H1 (cell line): Measurements from ENCODE around the gene P2RY11. TPM values are rescaled to one million over a fixed set of nuclear protein-coding genes. Genes with fewer than 3 reads are reported as not detected.

Experiments used
- CTCF ChIA-PET: fragments of 300-600 bp; sonication (Branson Sonifier 250); formaldehyde crosslinking; loops from one replicate; lab custom pipeline; 2021; ENCODE audit not compliant: partially characterized antibody; lab: Charles Lee
- POLR2A ChIA-PET: fragments of 300-600 bp; sonication (Branson Sonifier 250); formaldehyde crosslinking; loops from one replicate; lab custom pipeline; 2021; ENCODE audit warnings: inconsistent platforms; ENCODE audit not compliant: partially characterized antibody; lab: Charles Lee
- DNase-seq, 2 experiments: peaks; one replicate each; pipeline versions ENCODE4 v3.0.0 to v3.0.0-alpha.2; 2010 to 2022; ENCODE audit warnings: low spot score in 2 of 2, low read depth in 1 of 2, mixed read lengths in 1 of 2
- FAIRE-seq: peaks from 2 replicates; lab custom pipeline; 2011; peaks lifted over from hg19 to GRCh38; lab: Jason Lieb, UNC
- H2AFZ ChIP-seq: 2 replicates; pipeline ENCODE4 v1.8.1; 2012; ENCODE audit warnings: low read length, inconsistent platforms
- H2AK5ac ChIP-seq: 2 replicates; pipeline ENCODE4 v1.6.1; 2013; ENCODE audit warnings: low read depth, low read length
- H2BK120ac ChIP-seq: replicated peaks from 2 replicates; pipeline ENCODE3; 2013; ENCODE audit warnings: low read depth, low read length, inconsistent platforms
- H2BK12ac ChIP-seq: 2 replicates; pipeline ENCODE4 v1.6.1; 2013; ENCODE audit warnings: low read depth, low read length
- H2BK15ac ChIP-seq: 2 replicates; pipeline ENCODE4 v1.6.1; 2013; ENCODE audit warnings: low read length
- H2BK20ac ChIP-seq: 2 replicates; pipeline ENCODE4 v1.6.1; 2013; ENCODE audit warnings: low read length
- H2BK5ac ChIP-seq: 2 replicates; pipeline ENCODE4 v1.6.1; 2013; ENCODE audit warnings: low read depth, low read length
- H3K14ac ChIP-seq: 2 replicates; pipeline ENCODE4 v1.6.1; 2013; ENCODE audit warnings: inconsistent platforms; ENCODE audit not compliant: insufficient read length
- H3K18ac ChIP-seq: 2 replicates; pipeline ENCODE4 v1.6.1; 2013; ENCODE audit warnings: low read length; ENCODE audit errors: extremely low read depth
- H3K23ac ChIP-seq: 2 replicates; pipeline ENCODE4 v1.6.1; 2013; ENCODE audit warnings: inconsistent platforms; ENCODE audit not compliant: insufficient read length
- H3K23me2 ChIP-seq: 2 replicates; pipeline ENCODE4 v1.6.1; 2013; ENCODE audit warnings: low read depth, low read length
- H3K27ac ChIP-seq: 2 replicates; pipeline ENCODE4 v1.6.1; 2011; ENCODE audit warnings: low read depth, low read length, inconsistent platforms
- H3K27me3 ChIP-seq, 4 experiments: replicated peaks in 1 of 4; 1 replicate in 1 of 4; 2 replicates in 3 of 4; pipeline versions ENCODE4 v1.6.1 to v1.8.1; 2011 to 2013; ENCODE audit warnings: low read length in 3 of 4, mild to moderate bottlenecking in 3 of 4, inconsistent platforms in 2 of 4, mixed read lengths in 2 of 4, moderate library complexity in 1 of 4; ENCODE audit not compliant: control insufficient read depth in 3 of 4, insufficient read depth in 3 of 4; ENCODE audit errors: extremely low read depth in 1 of 4
- H3K36me3 ChIP-seq, 4 experiments: 2 replicates each; pipeline versions ENCODE4 v1.6.1 to v1.8.1; 2011 to 2013; ENCODE audit warnings: mild to moderate bottlenecking in 4 of 4, low read length in 3 of 4, moderate library complexity in 2 of 4, control low read depth in 1 of 4, inconsistent platforms in 1 of 4; ENCODE audit not compliant: insufficient read depth in 4 of 4, control insufficient read depth in 2 of 4
- H3K4ac ChIP-seq: replicated peaks from 2 replicates; pipeline ENCODE3; 2013; ENCODE audit warnings: low read length, low read depth, mixed read lengths, inconsistent platforms; ENCODE audit not compliant: insufficient read length
- H3K4me1 ChIP-seq, 4 experiments: replicated peaks in 1 of 4; 1 replicate in 1 of 4; 2 replicates in 3 of 4; pipeline versions ENCODE4 v1.6.1 to v1.8.1; 2011 to 2013; ENCODE audit warnings: low read length in 3 of 4, inconsistent platforms in 2 of 4, mixed read lengths in 1 of 4; ENCODE audit not compliant: insufficient read depth in 4 of 4, control insufficient read depth in 3 of 4
- H3K4me2 ChIP-seq, 2 experiments: 2 replicates each; pipeline versions ENCODE4 v1.6.1 to v1.8.1; 2011 to 2013; ENCODE audit warnings: low read depth in 2 of 2, low read length in 2 of 2, control low read depth in 1 of 2, inconsistent platforms in 1 of 2, mild to moderate bottlenecking in 1 of 2; ENCODE audit not compliant: insufficient read depth in 1 of 2
- H3K4me3 ChIP-seq, 4 experiments: fragments of 200-600, 300-600 bp in 1 of 4; sonication (generic), shearing (Covaris generic), sonication (Bioruptor Twin) in 1 of 4; 2 replicates each; pipeline versions ENCODE4 v1.5.1 to v1.8.1; 2011 to 2016; ENCODE audit warnings: low read length in 4 of 4, low read depth in 3 of 4, control low read depth in 2 of 4, inconsistent platforms in 2 of 4, mild to moderate bottlenecking in 2 of 4, mixed read lengths in 1 of 4, moderate library complexity in 1 of 4; ENCODE audit not compliant: insufficient read depth in 2 of 4; ENCODE audit errors: extremely low read depth in 1 of 4
- H3K56ac ChIP-seq: replicated peaks from 2 replicates; pipeline ENCODE3; 2013; ENCODE audit warnings: low read depth, mild to moderate bottlenecking, mixed read lengths, low read length, inconsistent platforms; ENCODE audit not compliant: insufficient read length
- H3K79me1 ChIP-seq: 2 replicates; pipeline ENCODE4 v1.6.1; 2013; ENCODE audit warnings: low read depth, low read length, control low read depth
- H3K79me2 ChIP-seq, 2 experiments: 2 replicates each; pipeline versions ENCODE4 v1.6.1 to v1.8.1; 2012 to 2013; ENCODE audit warnings: low read length in 2 of 2, mild to moderate bottlenecking in 2 of 2, inconsistent platforms in 1 of 2; ENCODE audit not compliant: insufficient read depth in 2 of 2, control insufficient read depth in 1 of 2
- H3K9ac ChIP-seq, 4 experiments: replicated peaks in 1 of 4; 1 replicate in 1 of 4; 2 replicates in 3 of 4; pipeline versions ENCODE4 v1.6.1 to v1.8.1; 2011 to 2013; ENCODE audit warnings: low read depth in 3 of 4, low read length in 3 of 4, control low read depth in 2 of 4, mild to moderate bottlenecking in 2 of 4, moderate library complexity in 2 of 4, inconsistent platforms in 1 of 4; ENCODE audit errors: extremely low read depth in 1 of 4
- H3K9me3 ChIP-seq, 2 experiments: 2 replicates each; pipeline versions ENCODE4 v1.6.1 to v1.8.1; 2012 to 2013; ENCODE audit warnings: mild to moderate bottlenecking in 2 of 2, moderate library complexity in 2 of 2, control low read depth in 1 of 2, inconsistent platforms in 1 of 2, low read depth in 1 of 2, low read length in 1 of 2, mixed read lengths in 1 of 2; ENCODE audit not compliant: insufficient read depth in 2 of 2
- H4K20me1 ChIP-seq, 2 experiments: replicated peaks in 1 of 2; 2 replicates each; pipeline versions ENCODE3 to v1.8.1; 2011 to 2013; ENCODE audit warnings: inconsistent platforms in 2 of 2, low read length in 2 of 2, mild to moderate bottlenecking in 1 of 2; ENCODE audit not compliant: insufficient read depth in 2 of 2, control insufficient read depth in 1 of 2
- H4K5ac ChIP-seq: 2 replicates; pipeline ENCODE4 v1.6.1; 2013; ENCODE audit warnings: low read length, low read depth, mixed read lengths, inconsistent platforms; ENCODE audit not compliant: insufficient read length
- H4K8ac ChIP-seq: 2 replicates; pipeline ENCODE4 v1.8.0; 2013; ENCODE audit warnings: mild to moderate bottlenecking, moderate library complexity, low read length, inconsistent platforms; ENCODE audit not compliant: insufficient read depth; ENCODE audit errors: extremely low read depth
- H4K91ac ChIP-seq: replicated peaks from 2 replicates; pipeline ENCODE3; 2013; ENCODE audit warnings: low read length, mixed read lengths, inconsistent platforms; ENCODE audit not compliant: insufficient read length
- CHD2 ChIP-seq: IDR thresholded peaks from 2 replicates; pipeline ENCODE4 v1.6.1; 2012; ENCODE audit warnings: low read length, improper control_type of control experiment
- CTCF ChIP-seq, 3 experiments: IDR thresholded peaks; 1 replicate in 2 of 3; 2 replicates in 1 of 3; pipeline versions ENCODE4 v1.5.1 to v1.6.1; 2011; ENCODE audit warnings: low read length in 3 of 3, mild to moderate bottlenecking in 3 of 3, inconsistent platforms in 2 of 3, low read depth in 1 of 3, moderate library complexity in 1 of 3; ENCODE audit not compliant: insufficient read depth in 1 of 3; ENCODE audit errors: control extremely low read depth in 1 of 3
- EGR1 ChIP-seq: IDR thresholded peaks from 2 replicates; pipeline ENCODE4 v1.6.1; 2011; ENCODE audit warnings: low read depth, low read length, borderline replicate concordance
- KDM1A ChIP-seq: fragments of 200-600, 300-600 bp; sonication (generic); IDR thresholded peaks from 2 replicates; pipeline ENCODE4 v1.7.1; 2016; ENCODE audit warnings: mild to moderate bottlenecking, low read length, borderline replicate concordance
- MAX ChIP-seq: IDR thresholded peaks from 2 replicates; pipeline ENCODE4 v1.6.1; 2012; ENCODE audit warnings: inconsistent platforms
- RBBP5 ChIP-seq: IDR thresholded peaks from 2 replicates; pipeline ENCODE4 v1.7.1; 2012; ENCODE audit warnings: low read depth, mild to moderate bottlenecking, inconsistent platforms, low read length, moderate library complexity, borderline replicate concordance
- SP4 ChIP-seq: IDR thresholded peaks from 2 replicates; pipeline ENCODE4 v1.6.1; 2012; ENCODE audit warnings: low read length, inconsistent platforms
- SRF ChIP-seq: IDR thresholded peaks from 2 replicates; pipeline ENCODE4 v1.6.1; 2011; ENCODE audit warnings: mild to moderate bottlenecking, low read depth, low read length, moderate library complexity
- SUZ12 ChIP-seq: fragments of 200-600 bp; sonication (generic); IDR thresholded peaks from 2 replicates; pipeline ENCODE4 v1.6.1; 2012; ENCODE audit warnings: mild to moderate bottlenecking, inconsistent platforms, low read length, moderate library complexity, mixed read lengths
- TEAD4 ChIP-seq: IDR thresholded peaks from 2 replicates; pipeline ENCODE4 v1.6.1; 2012; ENCODE audit warnings: low read depth, low read length, inconsistent platforms, mixed read lengths
- YY1 ChIP-seq: IDR thresholded peaks from 2 replicates; pipeline ENCODE4 v1.6.1; 2011; ENCODE audit warnings: low read depth, mild to moderate bottlenecking, low read length
- WGBS, 2 experiments: shearing (Covaris generic) in 1 of 2; methylation state at CpG; one replicate each; pipeline versions ENCODE4 v1.1.6 to v1.1.7; 2013 to 2015; ENCODE audit warnings: low lambda C conversion rate in 2 of 2, mixed read lengths in 2 of 2, inconsistent platforms in 1 of 2, low coverage in 1 of 2, missing lambda C conversion rate in 1 of 2; ENCODE audit not compliant: insufficient replicate concordance in 2 of 2, insufficient coverage in 1 of 2, insufficient read length in 1 of 2; ENCODE audit errors: extremely low coverage in 1 of 2, missing lambda C conversion rate in 1 of 2; 5-methylcytosine and 5-hydroxymethylcytosine counted together
- polyA plus RNA-seq, 7 experiments: library from polyadenylated mRNA; depleted of rRNA in 3 of 7; stranded (reverse) in 5 of 7; unstranded in 2 of 7; fragments of >200 nt in 5 of 7; fragments of 200-250 nt in 2 of 7; gene quantifications; 1 replicate in 5 of 7; 2 replicates in 1 of 7; 4 replicates in 1 of 7; pipeline versions ENCODE4 v1.2.1 to v1.2.3, GENCODE V29; 2011 to 2013; ENCODE audit warnings: missing spikeins in 2 of 7, mixed read lengths in 2 of 7
- total RNA-seq: library from RNA; stranded (reverse); fragmentation: NEBNext Ultra II Directional; extraction: Animal tissue kit (Norgen Biotek cat#: 25700); gene quantifications from 2 replicates; pipeline ENCODE4 v1.2.1, GENCODE V29; 2021

The P2RY11 gene
- total and polyA plus RNA-seq, 2 of the 8 experiments (the other 6 are each of a cell fraction or from before 2014, with no cell fraction given) = 9.2 to 18.0 TPM

GRCh38 chr19:10113592-10113963, 2.1 kb downstream of the P2RY11 start:
- no peak overlapping the region for H2AK5ac ChIP-seq
- no peak overlapping the region for H3K14ac ChIP-seq
- H2AFZ ChIP-seq = no peak overlapping the region
- H3K9me3 ChIP-seq = no peaks in the 10 kb centered on the region
- no peak overlapping the region for H4K91ac ChIP-seq
- FAIRE-seq (no peak), DNase-seq (peak in 1 of 2 experiments; percentile 69)
- H2BK15ac ChIP-seq = no peak overlapping the region
- H2BK5ac ChIP-seq = no peak overlapping the region
- no peak overlapping the region for H3K4me2 ChIP-seq
- H3K9ac ChIP-seq = no peak overlapping the region
- peak overlapping the region; percentile 14 for H3K4ac ChIP-seq
- no peaks in the 10 kb centered on the region for H3K27me3 ChIP-seq
- peaks cover 14 to 35% of the 10 kb centered on the region in 2 experiments for H4K20me1 ChIP-seq
- H2BK20ac ChIP-seq = no peak overlapping the region
- H3K18ac ChIP-seq = no peak overlapping the region
- peaks cover 0 to 2% (median 0%) of the 10 kb centered on the region in 4 experiments; a peak in 1 of 7 replicates for H3K4me1 ChIP-seq
- POLR2A ChIA-PET = interaction anchor here (0.7 to 29.1 kb wide), 21 partner anchors 4 to 267 kb away, joined by 3 to 412 read pairs (median 3); partner anchors contain the start of genes ANGPTL6, DNMT1, EIF3G and P2RY11
- CTCF ChIA-PET = interaction anchor here (0.6 to 5.0 kb wide), 16 partner anchors 8 to 197 kb away, joined by 3 to 42 read pairs (median 3); partner anchors contain the start of gene ANGPTL6
- H4K8ac ChIP-seq = no peak overlapping the region
- no peak overlapping the region for H3K23ac ChIP-seq
- H3K36me3 ChIP-seq = peaks cover 41 to 67% (median 53%) of the 10 kb centered on the region in 4 experiments
- no peak overlapping the region for H2BK12ac ChIP-seq
- no peak overlapping the region for H3K56ac ChIP-seq
- peaks cover 0 to 2% of the 10 kb centered on the region in 2 experiments; a peak in 2 of 4 replicates for H3K79me2 ChIP-seq
- no peaks in the 10 kb centered on the region for H3K23me2 ChIP-seq
- H3K79me1 ChIP-seq = no peaks in the 10 kb centered on the region
- H2BK120ac ChIP-seq = no peak overlapping the region
- H4K5ac ChIP-seq = no peak overlapping the region
- no peak overlapping the region for H3K4me3 ChIP-seq
- WGBS, 2 experiments = 91% methylated on average over 19 of the region's 19 CpGs; no CpG with 5 or more reads in 1 of the 2 experiments
- no peak overlapping the region for H3K27ac ChIP-seq
- no peak for TF ChIP-seq SUZ12
- TF ChIP-seq RBBP5 = no peak
- peak; percentile 17; the same call in 1 of the 2 replicates for TF ChIP-seq MAX
- peak in 1 of 3 experiments; percentile 15; a peak in 2 of 4 replicates for TF ChIP-seq CTCF (IDR thresholded peaks at IDR 0.05; ENCODE audit: control extremely low read depth in 1 of 3, insufficient read depth in 1 of 3, low read depth in 1 of 3, low read length in 3 of 3)
- peak; percentile 38; the same call in 1 of the 2 replicates for TF ChIP-seq EGR1
- no peak for TF ChIP-seq YY1
- TF ChIP-seq SP4 = no peak
- no peak for TF ChIP-seq TEAD4
- TF ChIP-seq KDM1A = no peak
- no peak for TF ChIP-seq CHD2
- TF ChIP-seq SRF = no peak
